ENCODE data around the gene CAMK1G.

CAMK1G gene

GRCh38 chr1:209614906-209615305 lies 31.4 kb downstream of the CAMK1G start:
- TF ChIP-seq BACH2 (CRISPR knock-in tag; IDR thresholded peaks at IDR 0.05; ENCODE audit: borderline replicate concordance), result no peak
- TF ChIP-seq ZNF8 (CRISPR knock-in tag; IDR thresholded peaks at IDR 0.05), result no peak
- no peak for TF ChIP-seq ZNF565 (CRISPR knock-in tag; conservative IDR thresholded peaks at IDR 0.05; ENCODE audit: low read depth)
- no peak for TF ChIP-seq TSHZ2 (CRISPR knock-in tag; IDR thresholded peaks at IDR 0.05)
- TF ChIP-seq CSRNP3 (CRISPR knock-in tag; IDR thresholded peaks at IDR 0.05), result no peak
- TF ChIP-seq ZC3H10 (CRISPR knock-in tag; IDR thresholded peaks at IDR 0.05), result no peak
- TF ChIP-seq OSR1 (CRISPR knock-in tag; IDR thresholded peaks at IDR 0.05), result no peak
- TF ChIP-seq ZFP3 (CRISPR knock-in tag; IDR thresholded peaks at IDR 0.05), result no peak
- no peak for TF ChIP-seq SNAI2 (CRISPR knock-in tag; IDR thresholded peaks at IDR 0.05)
- no peak for TF ChIP-seq POU6F1 (CRISPR knock-in tag; IDR thresholded peaks at IDR 0.05; ENCODE audit: borderline replicate concordance, low read depth)
- no peak for ATAC-seq

GRCh38 chr1:209616366-209617046 lies 33.0 kb downstream of the CAMK1G start:
- ATAC-seq, result no peak
- TF ChIP-seq CREB5 (CRISPR knock-in tag; IDR thresholded peaks at IDR 0.05; ENCODE audit: low read depth), result no peak
- TF ChIP-seq GLIS3 (CRISPR knock-in tag; IDR thresholded peaks at IDR 0.05), result no peak
- TF ChIP-seq RARB (CRISPR knock-in tag; IDR thresholded peaks at IDR 0.05), result no peak
- no peak for TF ChIP-seq ISL1 (CRISPR knock-in tag; IDR thresholded peaks at IDR 0.05)
- no peak for TF ChIP-seq POU6F1 (CRISPR knock-in tag; IDR thresholded peaks at IDR 0.05; ENCODE audit: borderline replicate concordance, low read depth)
- no peak for TF ChIP-seq ZNF70 (CRISPR knock-in tag; IDR thresholded peaks at IDR 0.05)
- TF ChIP-seq ZFP3 (CRISPR knock-in tag; IDR thresholded peaks at IDR 0.05), result no peak
- TF ChIP-seq SNAI2 (CRISPR knock-in tag; IDR thresholded peaks at IDR 0.05), result no peak
- no peak for TF ChIP-seq BACH2 (CRISPR knock-in tag; IDR thresholded peaks at IDR 0.05; ENCODE audit: borderline replicate concordance)
- no peak for TF ChIP-seq ESRRG (CRISPR knock-in tag; IDR thresholded peaks at IDR 0.05)
- no peak for TF ChIP-seq PATZ1 (CRISPR knock-in tag; IDR thresholded peaks at IDR 0.05; ENCODE audit: borderline replicate concordance)
- no peak for TF ChIP-seq PPARA (CRISPR knock-in tag; IDR thresholded peaks at IDR 0.05; ENCODE audit: borderline replicate concordance)
- no peak for TF ChIP-seq CSRNP3 (CRISPR knock-in tag; IDR thresholded peaks at IDR 0.05)
- TF ChIP-seq TCF4 (CRISPR knock-in tag; IDR thresholded peaks at IDR 0.05; ENCODE audit: borderline replicate concordance), result no peak
- no peak for TF ChIP-seq ARNTL (CRISPR knock-in tag; IDR thresholded peaks at IDR 0.05; ENCODE audit: borderline replicate concordance, low read depth)
- no peak for TF ChIP-seq ZC3H10 (CRISPR knock-in tag; IDR thresholded peaks at IDR 0.05)
- no peak for TF ChIP-seq ZFP30 (CRISPR knock-in tag; IDR thresholded peaks at IDR 0.05)

Measured in SK-N-SH treated with all-trans-retinoic acid at 6 μM for 48 hours (cell line).